IMR-90 (cell line): ENCODE measurements around the gene MAG.

ENCODE experiments used
- BHLHE40 ChIP-seq: fragments of 150-350 bp; IDR thresholded peaks from 2 replicates; pipeline ENCODE4 v1.6.1; 2016; ENCODE audit warnings: mild to moderate bottlenecking, low read depth, low read length
- CEBPB ChIP-seq: IDR thresholded peaks from 2 replicates; pipeline ENCODE4 v1.6.1; 2012; ENCODE audit warnings: low read depth, low read length, improper control_type of control experiment
- CHD1 ChIP-seq: IDR thresholded peaks from 2 replicates; pipeline ENCODE4 v1.6.1; 2012; ENCODE audit warnings: low read depth, low read length, improper control_type of control experiment
- CTCF ChIP-seq: conservative IDR thresholded peaks from 2 replicates; pipeline ENCODE4 v1.5.1; 2012; ENCODE audit warnings: mild to moderate bottlenecking, low read depth, low read length, improper control_type of control experiment
- ELK1 ChIP-seq: fragments of 150-350 bp; IDR thresholded peaks from 2 replicates; pipeline ENCODE4 v1.6.1; 2016; ENCODE audit warnings: low read depth, mild to moderate bottlenecking, low read length, moderate library complexity, borderline replicate concordance
- FOS ChIP-seq: fragments of 150-350 bp; IDR thresholded peaks from 2 replicates; pipeline ENCODE4 v1.6.1; 2016; ENCODE audit warnings: low read depth, low read length
- MAZ ChIP-seq: IDR thresholded peaks from 2 replicates; pipeline ENCODE4 v1.6.1; 2012; ENCODE audit warnings: low read depth, mild to moderate bottlenecking, low read length, improper control_type of control experiment, moderate library complexity, borderline replicate concordance
- MXI1 ChIP-seq: IDR thresholded peaks from 2 replicates; pipeline ENCODE4 v1.6.1; 2012; ENCODE audit warnings: low read depth, mild to moderate bottlenecking, low read length, moderate library complexity, borderline replicate concordance
- NFE2L2 ChIP-seq: fragments of 150-350 bp; IDR thresholded peaks from 2 replicates; pipeline ENCODE4 v1.6.1; 2016; ENCODE audit warnings: low read depth, mild to moderate bottlenecking, low read length
- POLR2A ChIP-seq: IDR thresholded peaks from 2 replicates; pipeline ENCODE4 v1.6.1; 2012; ENCODE audit warnings: mild to moderate bottlenecking, low read depth, low read length
- RAD21 ChIP-seq: IDR thresholded peaks from 2 replicates; pipeline ENCODE4 v1.6.1; 2012; ENCODE audit warnings: low read length, improper control_type of control experiment
- RFX5 ChIP-seq: IDR thresholded peaks from 2 replicates; pipeline ENCODE4 v1.8.0; 2012; ENCODE audit warnings: low read depth, mild to moderate bottlenecking, low read length, moderate library complexity
- SMC3 ChIP-seq: fragments of 150-350 bp; IDR thresholded peaks from 2 replicates; pipeline ENCODE4 v1.6.1; 2016; ENCODE audit warnings: low read depth, mild to moderate bottlenecking, antibody characterized with exemption, low read length, moderate library complexity
- USF2 ChIP-seq: fragments of 150-350 bp; IDR thresholded peaks from 2 replicates; pipeline ENCODE4 v1.6.1; 2017; ENCODE audit warnings: mild to moderate bottlenecking, antibody characterized with exemption, low read length, low read depth

GRCh38 chr19:35317464-35318043 lies 25.6 kb downstream of the MAG start:
- no peak for TF ChIP-seq CTCF
- no peak for TF ChIP-seq POLR2A
- no peak for TF ChIP-seq MAZ
- no peak for TF ChIP-seq RFX5
- TF ChIP-seq SMC3: no peak
- TF ChIP-seq RAD21: no peak
- TF ChIP-seq CEBPB: no peak
- no peak for TF ChIP-seq MXI1
- no peak for TF ChIP-seq BHLHE40
- TF ChIP-seq USF2: no peak
- TF ChIP-seq ELK1: no peak
- TF ChIP-seq FOS: no peak
- no peak for TF ChIP-seq NFE2L2
- no peak for TF ChIP-seq CHD1
